GM12892 (cell line): ENCODE data around the gene CSNK1A1L. TPM values are rescaled to one million over a fixed set of nuclear protein-coding genes. Genes with fewer than 3 reads are reported as not detected.

Experiments used
- DNase-seq: peaks from one replicate; pipeline ENCODE4 v3.0.0; 2011; ENCODE audit not compliant: insufficient read length
- FAIRE-seq: peaks from 2 replicates; lab custom pipeline; 2011; peaks lifted over from hg19 to GRCh38; lab: Jason Lieb, UNC
- POLR2A ChIP-seq: IDR thresholded peaks from 2 replicates; pipeline ENCODE4 v1.6.1; 2011; ENCODE audit warnings: low read depth, low read length, control low read depth
- POLR2AphosphoS5 ChIP-seq: IDR thresholded peaks from 2 replicates; pipeline ENCODE4 v1.6.1; 2011; ENCODE audit warnings: low read depth, low read length, control low read depth
- TAF1 ChIP-seq: IDR thresholded peaks from 2 replicates; pipeline ENCODE4 v1.6.1; 2011; ENCODE audit warnings: low read depth, mild to moderate bottlenecking, control low read depth, low read length, borderline replicate concordance
- polyA plus RNA-seq: library from polyadenylated mRNA; unstranded; fragments of >200 nt; gene quantifications from one replicate; pipeline ENCODE4 v1.2.1, GENCODE V29; 2012; ENCODE audit warnings: missing spikeins, inconsistent platforms; ENCODE audit not compliant: missing spikeins

The CSNK1A1L gene
- polyA plus RNA-seq = not detected

GRCh38 chr13:37105251-37105714 lies at the start of gene CSNK1A1L:
Gene CSNK1A1L (minus strand): TSS chr13:37105664. CDS start chr13:37105256, 408 bp downstream.
- no peak for FAIRE-seq
- DNase-seq = no peak
- TF ChIP-seq POLR2AphosphoS5 = no peak
- TF ChIP-seq TAF1 = no peak
- TF ChIP-seq POLR2A = no peak

- DNase-seq (no peak), FAIRE-seq (no peak)
- TF ChIP-seq POLR2AphosphoS5 (no peak), POLR2A (no peak), TAF1 (no peak)
Measured at GRCh38 chr13:37149380-37149779, 43.9 kb upstream of the CSNK1A1L start.

- FAIRE-seq = no peak
- no peak for TF ChIP-seq POLR2A
- no peak for DNase-seq
Measured at GRCh38 chr13:37148501-37148900, 43.0 kb upstream of the CSNK1A1L start.

- FAIRE-seq (no peak), DNase-seq (no peak)
- TF ChIP-seq POLR2A = no peak
- no peak for TF ChIP-seq TAF1
- TF ChIP-seq POLR2AphosphoS5 = no peak
Measured at GRCh38 chr13:37144661-37145060, 39.2 kb upstream of the CSNK1A1L start.

- FAIRE-seq (no peak), DNase-seq (no peak)
- TF ChIP-seq TAF1 (no peak), POLR2AphosphoS5 (no peak)
Measured at GRCh38 chr13:37143911-37144310, 38.4 kb upstream of the CSNK1A1L start.

- TF ChIP-seq TAF1 (no peak), POLR2A (no peak), POLR2AphosphoS5 (no peak)
- DNase-seq (no peak), FAIRE-seq (no peak)
Measured at GRCh38 chr13:37142877-37143276, 37.4 kb upstream of the CSNK1A1L start.

GRCh38 chr13:37141011-37141410 lies 35.5 kb upstream of the CSNK1A1L start:
- no peak for TF ChIP-seq POLR2AphosphoS5
- no peak for TF ChIP-seq POLR2A
- TF ChIP-seq TAF1 = no peak
- DNase-seq = no peak
- FAIRE-seq = no peak

- no peak for TF ChIP-seq POLR2AphosphoS5
- no peak for TF ChIP-seq POLR2A
- TF ChIP-seq TAF1 = no peak
- no peak for FAIRE-seq
- no peak for DNase-seq
Measured at GRCh38 chr13:37139356-37139755, 33.9 kb upstream of the CSNK1A1L start.

- FAIRE-seq (no peak), DNase-seq (no peak)
- TF ChIP-seq TAF1 (no peak), POLR2AphosphoS5 (no peak)
Measured at GRCh38 chr13:37138926-37139325, 33.5 kb upstream of the CSNK1A1L start.

GRCh38 chr13:37138169-37138568 lies 32.7 kb upstream of the CSNK1A1L start:
- FAIRE-seq (no peak), DNase-seq (no peak)
- TF ChIP-seq POLR2AphosphoS5 (no peak), POLR2A (no peak), TAF1 (no peak)

GRCh38 chr13:37136633-37137032 lies 31.2 kb upstream of the CSNK1A1L start:
- TF ChIP-seq POLR2A (no peak), TAF1 (no peak), POLR2AphosphoS5 (no peak)
- DNase-seq = no peak
- no peak for FAIRE-seq

- TF ChIP-seq TAF1 = no peak
- TF ChIP-seq POLR2AphosphoS5 = no peak
- no peak for TF ChIP-seq POLR2A
- FAIRE-seq = no peak
- no peak for DNase-seq
Measured at GRCh38 chr13:37136187-37136586, 30.7 kb upstream of the CSNK1A1L start.

- TF ChIP-seq TAF1 = no peak
- no peak for TF ChIP-seq POLR2A
- no peak for TF ChIP-seq POLR2AphosphoS5
- FAIRE-seq (no peak), DNase-seq (no peak)
Measured at GRCh38 chr13:37134411-37135041, 29.1 kb upstream of the CSNK1A1L start.
